Motor neuron (in vitro differentiated cells): ENCODE data around the gene LANCL1. TPM values are rescaled to one million over a fixed set of nuclear protein-coding genes. Genes with fewer than 3 reads are reported as not detected.

Experiments
- ATAC-seq, 8 experiments: fragments of 200-7000 bp; cut with Tn5 transposase; replicated peaks in 6 of 8; 2 replicates each; pipeline ENCODE4 v1.8.0; 2021; ENCODE audit warnings: mild to moderate bottlenecking in 8 of 8, moderate library complexity in 8 of 8
- H3K27ac ChIP-seq, 2 donors: fragments of 250-450 bp; sonication (Bioruptor Pico); 2 replicates each; pipeline ENCODE4 v1.9.0; 2021; ENCODE audit warnings: antibody characterized with exemption in 2 of 2, mild to moderate bottlenecking in 2 of 2, moderate library complexity in 1 of 2
- H3K4me1 ChIP-seq, 2 donors: fragments of 250-450 bp; sonication (Bioruptor Pico); replicated peaks in 1 of 2; 2 replicates each; pipeline ENCODE4 v1.6.1; 2021; ENCODE audit warnings: antibody characterized with exemption in 2 of 2, mild to moderate bottlenecking in 2 of 2, moderate library complexity in 1 of 2
- H3K4me3 ChIP-seq, 5 donors: fragments of 250-450 bp; sonication (Bioruptor Pico); 2 replicates each; pipeline ENCODE4 v1.9.0; 2021; ENCODE audit warnings: antibody characterized with exemption in 5 of 5, mild to moderate bottlenecking in 5 of 5, moderate library complexity in 4 of 5
- WGBS, 10 experiments: fragments of 450-650 bp; shearing (Covaris generic); methylation state at CpG; one replicate each; pipeline ENCODE4 v1.0.0; 2022; 5-methylcytosine and 5-hydroxymethylcytosine counted together
- in situ Hi-C, 9 experiments: fragments of 400-800 bp; cut with MboI; loops; one replicate each; pipeline ENCODE4 v1.15.0; 2021; ENCODE audit warnings: low sequenced_read_pairs in 9 of 9, low pct_unique_long_range_greater_than_20kb in 2 of 9; ENCODE audit not compliant: unreplicated experiment in 9 of 9
- total RNA-seq, 8 experiments: library from RNA; unstranded; fragments of 300-600 nt; gene quantifications; 2 replicates each; pipeline versions ENCODE4 v1.2.3 to v1.2.4, GENCODE V29; 2022

LANCL1 gene
- total RNA-seq, 8 experiments from 2014 or later = 26.9 to 239 (median 35.7) TPM

DNA sequence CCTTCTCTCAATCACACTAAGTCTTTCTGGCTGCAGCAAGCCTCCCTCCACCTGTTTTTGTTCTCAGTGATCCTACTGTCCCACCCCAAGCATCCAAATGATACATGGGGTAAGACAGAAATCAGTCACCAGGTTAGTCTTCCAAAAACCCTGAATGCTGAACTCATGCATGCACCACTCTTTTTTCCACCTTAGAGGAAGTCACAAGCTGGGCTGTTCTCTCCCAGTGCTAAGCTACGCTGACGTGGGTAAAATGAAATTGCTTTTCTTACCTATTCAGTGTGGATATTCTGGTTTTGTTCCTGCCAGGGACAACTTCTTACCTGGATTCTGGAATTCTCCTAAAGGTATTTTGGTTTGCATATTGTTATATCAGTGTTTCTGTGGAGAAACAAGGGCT lies 54.2 kb downstream of the LANCL1 start:
- in situ Hi-C loops = loop anchor here in 1 of 9 experiments (25.0 kb wide), 1 partner anchor 185 kb away; the partner anchor contains the start of gene ACADL
- H3K27ac ChIP-seq = no peak overlapping the region
- WGBS, 10 experiments = 29 to 94% (median 67%) methylated on average over 1 to 2 of the region's 2 CpGs; no CpG with 5 or more reads in 3 of the 10 experiments
- no peaks in the 10 kb centered on the region for H3K4me1 ChIP-seq
- peak in 1 of 8 experiments; percentile 55 for ATAC-seq
- H3K4me3 ChIP-seq = no peak overlapping the region

DNA sequence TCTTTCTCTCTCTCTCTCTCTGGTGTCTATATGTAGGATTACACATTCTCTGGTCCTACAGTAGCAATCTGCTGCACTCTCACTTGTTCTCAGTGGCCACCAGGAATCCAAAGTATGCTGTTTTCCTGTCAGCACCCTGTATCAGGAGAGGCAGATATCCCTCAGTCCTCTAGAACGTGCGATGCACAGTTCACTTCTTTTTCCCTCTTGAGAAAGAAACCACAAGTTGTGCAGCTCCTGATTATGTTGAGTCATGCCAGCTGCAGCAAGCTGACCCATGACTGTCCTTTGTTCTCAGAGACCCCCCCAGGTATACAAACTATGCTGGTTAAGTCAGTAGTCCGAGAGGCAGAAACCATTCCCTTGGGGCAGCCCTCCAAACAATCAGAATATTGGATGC lies 54.6 kb downstream of the LANCL1 start:
- H3K27ac ChIP-seq = no peak overlapping the region
- ATAC-seq = peak in 4 of 8 experiments; percentile 39 to 79 (median 65)
- no peaks in the 10 kb centered on the region for H3K4me1 ChIP-seq
- in situ Hi-C loops = loop anchor here in 1 of 9 experiments (25.0 kb wide), 1 partner anchor 185 kb away; the partner anchor contains the start of gene ACADL
- H3K4me3 ChIP-seq = no peak overlapping the region
- 0 to 100% (median 55%) methylated on average over 1 to 3 of the region's 3 CpGs; no CpG with 5 or more reads in 2 of the 10 experiments for WGBS, 10 experiments

DNA sequence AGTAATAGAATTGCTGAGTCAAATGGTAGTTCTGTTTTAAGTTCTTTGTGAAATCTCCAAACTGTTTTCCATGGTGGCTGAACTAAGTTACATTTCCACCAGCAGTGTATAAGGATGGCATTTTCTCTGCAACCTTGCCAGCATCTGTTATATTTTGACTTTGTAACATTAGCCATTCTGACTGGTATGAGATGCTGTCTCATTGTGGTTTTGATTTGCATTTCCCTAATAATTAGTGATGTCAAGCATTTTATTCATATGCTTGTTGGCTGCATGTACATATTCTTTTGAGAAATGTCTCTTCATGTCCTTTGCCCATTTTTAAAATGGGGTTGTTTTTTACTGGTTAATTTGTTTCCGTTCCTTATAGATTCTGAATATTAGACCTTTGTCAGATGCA lies 63.9 kb downstream of the LANCL1 start:
- Histone ChIP-seq H3K4me1 (no peaks in the 10 kb centered on the region), H3K4me3 (no peak overlapping the region), H3K27ac (no peak overlapping the region)
- peak in 3 of 8 experiments; percentile 54 to 96 (median 88) for ATAC-seq
- in situ Hi-C loops = loop anchor here in 1 of 9 experiments (25.0 kb wide), 1 partner anchor 175 kb away; the partner anchor contains the start of gene ACADL
- 14 to 100% (median 100%) methylated on average over 1 of the region's 1 CpG; no CpG with 5 or more reads in 3 of the 10 experiments for WGBS, 10 experiments

DNA sequence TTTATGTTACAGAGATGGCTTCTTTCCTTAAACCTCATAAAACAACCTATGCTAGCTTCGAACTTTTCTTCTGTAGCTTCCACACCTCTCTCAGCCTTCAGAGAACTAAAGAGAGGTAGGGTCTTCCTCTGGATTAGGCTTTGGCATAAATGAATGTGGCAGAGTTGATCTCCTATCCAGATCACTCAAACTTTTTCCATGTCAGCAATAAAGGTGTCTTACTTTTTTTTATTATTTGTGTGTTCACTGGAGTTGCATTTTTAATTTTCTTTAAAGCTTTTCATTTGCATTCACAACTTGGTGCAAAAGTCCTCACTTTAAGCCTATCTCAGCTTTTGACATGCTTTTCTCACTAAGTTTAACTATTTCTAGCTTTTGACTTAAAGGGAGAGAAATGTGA lies 66.0 kb downstream of the LANCL1 start:
- Histone ChIP-seq H3K4me1 (no peaks in the 10 kb centered on the region), H3K4me3 (no peak overlapping the region), H3K27ac (no peak overlapping the region)
- ATAC-seq = no peak
- in situ Hi-C loops = loop anchor here in 1 of 9 experiments (25.0 kb wide), 1 partner anchor 173 kb away; the partner anchor contains the start of gene ACADL
- 11 to 100% (median 63%) methylated on average over 1 of the region's 1 CpG; no CpG with 5 or more reads in 3 of the 10 experiments for whole genome bisulfite sequencing, 10 experiments

DNA sequence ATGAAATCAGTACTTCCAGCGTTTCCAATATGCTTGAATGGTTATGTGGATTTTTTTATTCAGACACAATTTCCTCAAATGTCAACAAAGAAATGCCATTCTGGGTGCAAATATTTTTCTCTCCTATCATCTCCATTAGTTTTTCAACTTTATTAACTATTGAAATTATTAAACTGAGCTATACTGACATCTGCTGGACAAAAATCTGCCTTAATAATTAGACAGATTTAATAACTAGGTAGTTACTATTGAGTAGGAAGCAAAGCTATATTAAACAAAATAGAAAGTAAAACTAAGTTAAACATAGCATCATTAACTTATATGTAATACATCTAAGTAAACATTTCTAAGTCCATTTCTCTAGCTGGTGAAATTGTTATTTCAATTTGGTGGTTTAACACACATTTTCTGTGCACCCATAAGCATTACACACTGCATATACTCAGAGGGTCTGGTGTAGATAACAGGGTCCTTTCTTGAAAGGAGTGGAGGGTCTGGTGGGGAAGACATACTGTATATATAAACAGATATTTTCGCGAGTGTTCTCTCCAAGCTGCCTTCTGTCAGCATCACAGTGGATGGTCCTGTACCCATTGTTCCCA lies 77.0 kb downstream of the LANCL1 start:
- Histone ChIP-seq H3K4me3 (no peak overlapping the region), H3K4me1 (no peaks in the 10 kb centered on the region), H3K27ac (no peak overlapping the region)
- WGBS, 10 experiments = 10 to 97% (median 56%) methylated on average over 1 to 3 of the region's 3 CpGs; no CpG with 5 or more reads in 2 of the 10 experiments
- in situ Hi-C loops = loop anchor here in 2 of 9 experiments (10.0 to 25.0 kb wide), 2 partner anchors 155 to 162 kb away; partner anchors contain the start of gene ACADL (in 1 of the 2)
- ATAC-seq = no peak

DNA sequence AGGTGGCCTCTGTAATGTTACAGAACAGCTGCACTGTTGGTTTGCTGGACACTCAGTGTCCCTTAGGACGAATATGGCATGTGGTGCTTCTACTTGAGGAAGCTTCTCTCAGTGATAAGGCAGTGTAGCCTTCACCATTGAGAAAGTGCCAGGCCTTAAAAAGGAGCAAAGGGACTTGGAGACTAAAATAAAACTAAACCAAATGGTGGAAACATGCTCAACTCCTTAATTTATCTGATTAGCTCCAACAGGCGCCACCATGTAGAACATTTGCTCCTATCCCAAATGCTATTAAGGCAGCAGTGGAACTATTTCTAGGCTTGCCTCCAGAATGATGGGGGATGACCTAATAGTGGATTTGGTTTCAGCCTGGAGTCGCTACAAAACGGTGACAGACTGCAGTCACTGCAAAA lies 84.1 kb downstream of the LANCL1 start:
- ATAC-seq = no peak
- in situ Hi-C loops = no loop called here
- Histone ChIP-seq H3K27ac (no peak overlapping the region), H3K4me1 (peaks cover 0 to 5% of the 10 kb centered on the region in 2 donors), H3K4me3 (no peak overlapping the region)
- WGBS, 10 experiments = 20 to 92% (median 56%) methylated on average over 1 to 4 of the region's 4 CpGs; no CpG with 5 or more reads in 3 of the 10 experiments

DNA sequence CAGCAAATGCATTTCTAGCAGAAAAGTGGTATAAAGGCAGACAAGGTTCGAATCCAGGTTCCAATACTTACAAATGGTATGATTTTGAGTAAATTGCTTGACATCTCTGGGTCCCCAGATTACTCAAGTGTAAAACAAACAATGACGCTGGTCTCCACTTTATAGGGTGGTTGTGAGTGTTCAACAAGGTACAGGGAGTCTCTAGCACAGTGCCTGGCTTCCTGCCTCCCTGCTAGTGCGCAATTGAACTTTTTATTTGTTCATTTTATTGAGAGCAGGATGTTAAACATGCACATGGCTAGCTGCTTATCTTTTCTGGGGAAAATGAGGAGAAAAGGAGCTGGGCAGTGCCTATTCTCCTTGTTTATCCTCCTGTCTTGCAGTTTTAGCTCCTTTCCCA lies 86.7 kb downstream of the LANCL1 start:
- no peak for ATAC-seq
- 0 to 93% (median 60%) methylated on average over 1 to 3 of the region's 3 CpGs; no CpG with 5 or more reads in 1 of the 10 experiments for WGBS, 10 experiments
- no peak overlapping the region for H3K27ac ChIP-seq
- H3K4me1 ChIP-seq = peaks cover 0 to 5% of the 10 kb centered on the region in 2 donors
- no peak overlapping the region for H3K4me3 ChIP-seq
- in situ Hi-C loops = no loop called here

DNA sequence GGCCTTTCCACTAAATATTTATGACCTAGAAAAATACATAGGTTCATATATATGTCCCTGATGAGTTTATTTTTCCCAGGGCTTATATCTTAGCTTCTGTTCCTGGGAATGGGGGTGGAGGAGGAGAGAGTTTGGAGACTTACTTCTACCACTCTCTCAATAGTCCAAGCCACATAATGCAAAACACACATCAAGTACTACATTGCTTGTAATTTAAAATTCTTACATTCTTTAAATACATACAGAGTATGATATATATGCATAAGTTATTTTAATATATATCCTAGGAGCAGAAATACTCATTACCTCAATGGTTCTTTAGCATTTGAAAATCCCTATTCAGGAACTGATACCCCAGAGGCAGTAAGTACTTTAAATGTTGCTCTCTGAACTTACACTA lies 88.4 kb downstream of the LANCL1 start:
- no peak overlapping the region for H3K27ac ChIP-seq
- ATAC-seq = peak in 1 of 8 experiments; percentile 94
- peaks cover 0 to 5% of the 10 kb centered on the region in 2 donors for H3K4me1 ChIP-seq
- no peak overlapping the region for H3K4me3 ChIP-seq
- in situ Hi-C loops = no loop called here

DNA sequence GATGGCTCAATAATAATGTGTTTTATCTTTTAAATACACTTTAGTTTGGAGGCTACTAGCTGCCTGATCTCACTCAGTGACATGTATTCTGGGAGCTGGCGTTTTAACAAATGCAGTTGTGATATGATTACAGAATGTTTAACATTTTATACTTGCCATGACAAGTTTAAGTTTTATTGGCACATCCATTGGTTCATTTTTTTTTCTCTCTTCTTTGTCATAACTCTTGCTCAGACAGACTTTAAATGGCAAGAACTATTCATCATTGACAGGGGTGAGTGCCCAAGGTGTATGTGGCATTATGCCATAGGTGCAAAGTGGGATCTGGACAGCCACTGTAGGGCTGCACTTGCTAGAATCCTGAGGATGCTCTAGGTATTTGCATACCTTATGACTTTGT lies 89.5 kb downstream of the LANCL1 start:
- Histone ChIP-seq H3K4me1 (no peaks in the 10 kb centered on the region), H3K4me3 (no peak overlapping the region), H3K27ac (no peak overlapping the region)
- in situ Hi-C loops = no loop called here
- WGBS, 10 experiments = 0 to 67% (median 50%) methylated on average over 1 of the region's 1 CpG; no CpG with 5 or more reads in 3 of the 10 experiments
- no peak for ATAC-seq

Other genes starting within 250 kb of the LANCL1 start
- gene MYL1, start 161.6 kb downstream of the LANCL1 start, total RNA-seq = not detected
- 100 to 1,000 TPM in 2 of 8 experiments, 10 to 100 TPM in 2, 1 to 10 TPM in 4; 2.1 to 451 (median 11.3) TPM for gene CPS1, start 79.8 kb upstream of the LANCL1 start, total RNA-seq